Spleen (tissue), 7 donors: ENCODE results near the gene CLEC11A.

ENCODE experiments used
- CTCF ChIP-seq, 11 experiments: fragments of 200-600 bp in 7 of 11; fragments of 450-650 bp in 4 of 11; sonication (generic) in 4 of 11; IDR thresholded peaks in 8 of 11; conservative IDR thresholded peaks in 3 of 11; 1 replicate in 7 of 11; 2 replicates in 4 of 11; pipeline versions ENCODE4 v1.4.0 to v1.8.0; 2016 to 2021; ENCODE audit warnings: antibody characterized with exemption in 11 of 11, inconsistent platforms in 4 of 11, mild to moderate bottlenecking in 1 of 11
- POLR2A ChIP-seq, 3 donors: fragments of 450-650 bp; IDR thresholded peaks; one replicate each; pipeline ENCODE4 v1.5.1; 2017; ENCODE audit warnings: antibody characterized with exemption in 3 of 3, mild to moderate bottlenecking in 1 of 3
- POLR2AphosphoS5 ChIP-seq, 3 donors: sonication (generic); formaldehyde crosslinking; IDR thresholded peaks; one replicate each; pipeline ENCODE4 v1.5.1; 2017; ENCODE audit warnings: antibody characterized with exemption in 3 of 3
- donor health status: DM: no; HTN: no; CAD: no; lungs with moderate emphysema.
- donor health status: DM: no; HTN: no; CAD: no.
- donor health status: DM: no; HTN: no; CAD: no.

GRCh38 chr19:50735869-50736268 is 12.7 kb downstream of the CLEC11A start:
- no peak for TF ChIP-seq CTCF (IDR thresholded peaks at IDR 0.05 in 8 of 11, conservative IDR thresholded peaks at IDR 0.05 in 3 of 11)
- no peak for TF ChIP-seq POLR2A (IDR thresholded peaks at IDR 0.05)
- TF ChIP-seq POLR2AphosphoS5 (IDR thresholded peaks at IDR 0.05) = no peak
